ENCODE results near the gene ZNF277.
"Not testable (repeated sequence)": the region's sequence is repeated elsewhere in the genome, so short reads cannot be mapped to it uniquely, and the experiment has no call there.

ZNF277 gene

GRCh38 chr7:112211348-112211907 lies 4.9 kb downstream of the ZNF277 start:
- no peak for DNase-seq (ENCODE audit: low spot score)

GRCh38 chr7:112212571-112212970 lies 6.1 kb downstream of the ZNF277 start:
- no peak for DNase-seq (ENCODE audit: low spot score)

- no peak for DNase-seq (ENCODE audit: low spot score)
These were observed 7.2 kb downstream of the ZNF277 start for GRCh38 chr7:112213735-112214134.

- DNase-seq (ENCODE audit: low spot score), result no peak
These were observed 7.8 kb downstream of the ZNF277 start for GRCh38 chr7:112214268-112214667.

GRCh38 chr7:112214883-112215282 lies 8.4 kb downstream of the ZNF277 start:
- no peak for DNase-seq (ENCODE audit: low spot score)

- no peak for DNase-seq (ENCODE audit: low spot score)
These were observed 9.3 kb downstream of the ZNF277 start for GRCh38 chr7:112215787-112216186.

DNA sequence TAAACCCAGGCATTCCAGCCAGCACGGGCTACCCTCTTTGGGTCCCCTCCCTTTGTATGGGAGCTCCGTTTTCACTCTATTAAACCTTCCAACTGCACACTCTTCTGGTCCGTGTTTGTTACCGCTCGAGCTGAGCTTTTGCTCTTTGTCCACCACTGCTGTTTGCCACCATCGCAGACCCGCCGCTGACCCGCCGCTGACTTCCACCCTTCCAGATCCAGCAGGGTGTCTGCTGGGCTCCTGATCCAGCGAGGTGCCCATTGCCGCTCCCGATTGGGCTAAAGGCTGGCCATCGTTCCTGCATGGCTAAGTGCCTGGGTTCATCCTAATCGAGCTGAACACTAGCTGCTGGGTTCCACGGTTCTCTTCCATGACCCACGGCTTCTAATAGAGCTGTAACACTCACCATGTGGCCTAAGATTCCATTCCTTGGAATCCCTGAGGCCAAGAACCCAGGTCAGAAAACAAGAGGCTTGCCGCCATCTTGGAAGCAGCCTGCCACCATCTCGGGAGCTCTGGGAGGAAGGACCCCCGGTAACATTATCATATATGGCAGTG lies 14.5 kb downstream of the ZNF277 start:
- no peak for DNase-seq (ENCODE audit: low spot score)

DNA sequence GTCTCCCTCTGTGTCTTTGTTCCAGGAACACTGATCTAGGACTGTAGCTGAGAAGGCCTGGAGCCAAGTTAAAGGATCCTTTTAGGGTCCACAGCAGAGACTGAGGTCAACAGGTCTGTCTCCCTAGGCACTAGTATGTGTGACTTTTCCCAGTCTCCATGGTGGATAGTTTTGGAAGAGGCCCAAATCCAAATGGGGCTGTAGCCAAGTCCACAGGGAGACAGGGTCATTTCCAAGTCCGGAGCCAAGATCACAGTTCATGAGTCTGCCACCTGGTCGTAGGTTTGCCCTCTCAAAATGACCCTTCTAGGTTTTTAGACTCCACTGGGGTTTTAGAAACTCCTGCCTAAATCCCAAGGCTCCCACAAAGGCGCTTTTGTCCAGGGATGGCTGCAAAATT lies 16.8 kb downstream of the ZNF277 start:
- DNase-seq (ENCODE audit: low spot score), result no peak

- DNase-seq (ENCODE audit: low spot score), result no peak
These were observed 17.7 kb downstream of the ZNF277 start for GRCh38 chr7:112224186-112224585.

DNA sequence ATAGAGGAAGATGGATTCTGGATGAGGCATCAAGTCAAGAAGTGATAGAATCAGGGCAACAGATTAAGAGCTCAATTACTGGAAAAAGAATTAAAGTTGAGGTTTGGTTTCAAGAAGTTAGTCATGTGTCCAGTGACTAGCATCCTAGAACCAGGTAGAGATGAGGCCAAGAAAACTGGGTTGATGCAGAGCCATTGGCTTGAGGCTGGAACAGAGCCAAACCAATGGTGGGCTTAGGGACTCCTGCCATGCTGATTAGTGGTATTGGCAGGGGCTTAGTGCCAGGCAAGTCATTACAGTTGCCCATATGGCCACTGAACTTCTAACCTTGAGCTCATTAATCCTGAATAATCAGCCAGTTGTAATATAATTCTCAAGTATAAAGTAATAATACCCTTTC lies 18.5 kb downstream of the ZNF277 start:
- DNase-seq (ENCODE audit: low spot score), result no peak

DNA sequence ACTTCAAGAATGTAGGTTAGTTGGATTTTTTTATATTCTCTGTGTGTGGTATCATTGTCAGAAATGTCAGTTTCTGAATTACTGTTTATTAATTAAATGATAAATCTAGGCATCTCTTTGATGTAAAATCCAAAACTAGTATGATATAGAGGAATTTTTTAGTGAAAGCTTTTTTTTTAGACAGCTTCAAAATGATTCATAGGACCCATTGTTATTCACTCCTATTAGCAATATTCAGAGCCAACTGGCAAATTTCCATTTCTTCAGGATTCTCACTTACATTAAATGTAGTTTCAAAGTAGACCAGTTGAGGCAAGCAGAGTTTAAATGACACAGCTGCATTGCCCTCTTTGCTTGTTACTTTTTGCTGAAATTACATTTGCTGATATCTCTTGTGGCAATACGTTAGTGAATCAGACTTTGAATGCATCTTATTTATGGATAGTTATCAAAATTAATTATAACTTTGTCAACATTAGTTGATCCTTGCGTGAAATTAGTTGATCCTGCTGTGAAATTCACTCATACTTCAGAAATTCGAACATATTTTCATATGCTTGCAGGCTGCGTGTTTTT lies 20.3 kb downstream of the ZNF277 start:
- DNase-seq (ENCODE audit: low spot score), result no peak

DNA sequence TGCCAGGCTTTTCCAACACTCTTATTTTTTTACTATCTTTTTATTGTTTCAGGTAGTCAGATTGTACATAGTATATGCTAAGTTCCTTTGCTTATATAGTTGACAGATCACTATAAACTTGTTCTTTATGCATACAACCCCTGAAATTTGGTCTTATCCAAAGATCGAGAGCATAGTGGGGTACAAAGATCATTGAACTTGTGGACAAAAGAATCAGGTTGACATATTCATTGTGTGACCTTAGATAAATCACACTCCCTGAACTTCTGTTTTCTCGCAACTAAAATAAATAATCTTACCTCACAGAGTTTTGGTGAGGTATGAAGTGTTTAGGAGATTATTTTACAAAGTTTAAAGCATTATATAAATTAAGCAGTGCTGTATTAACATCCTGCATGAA lies 22.1 kb downstream of the ZNF277 start:
- no peak for DNase-seq (ENCODE audit: low spot score)

DNA sequence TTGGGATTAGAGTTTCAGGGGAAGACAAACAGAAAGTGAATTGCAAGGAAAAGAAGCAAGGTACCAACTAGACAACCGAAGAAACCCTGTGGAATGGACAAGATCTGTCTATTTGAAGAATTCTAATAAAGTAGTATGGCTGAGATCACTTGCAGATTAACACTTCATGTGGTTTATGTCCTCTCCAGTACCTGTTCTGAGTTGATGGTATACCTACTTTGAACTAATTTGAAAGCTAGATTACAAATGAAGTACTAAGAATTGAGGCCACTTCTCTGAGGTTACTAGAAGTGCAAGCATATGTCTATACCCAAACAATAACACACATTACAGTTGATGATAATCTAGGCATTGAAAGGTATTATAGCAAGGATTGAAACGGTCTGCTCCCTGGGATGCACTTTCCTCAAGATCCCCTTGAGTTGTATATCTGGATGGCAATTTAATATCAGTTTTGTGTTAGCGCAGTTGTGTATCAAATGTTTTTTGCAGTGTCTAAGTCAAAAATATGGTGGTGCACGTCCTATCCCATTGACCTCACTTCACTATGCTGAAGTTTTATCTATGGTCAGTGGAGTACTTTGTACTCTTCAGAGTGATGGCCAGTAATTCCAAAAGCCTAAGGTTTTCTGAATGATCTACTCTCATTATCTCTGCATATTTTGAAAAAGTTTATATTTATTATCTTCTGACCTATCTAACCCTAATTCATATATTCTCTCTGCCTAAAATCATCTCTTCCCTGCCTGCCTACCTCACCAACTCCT lies 25.9 kb downstream of the ZNF277 start:
- no peak for DNase-seq (ENCODE audit: low spot score)

- peak; percentile 7 for DNase-seq (ENCODE audit: low spot score)
These were observed 26.7 kb downstream of the ZNF277 start for GRCh38 chr7:112233048-112233697.

- DNase-seq (ENCODE audit: low spot score), result no peak
These were observed 27.7 kb downstream of the ZNF277 start for GRCh38 chr7:112234147-112234546.

DNA sequence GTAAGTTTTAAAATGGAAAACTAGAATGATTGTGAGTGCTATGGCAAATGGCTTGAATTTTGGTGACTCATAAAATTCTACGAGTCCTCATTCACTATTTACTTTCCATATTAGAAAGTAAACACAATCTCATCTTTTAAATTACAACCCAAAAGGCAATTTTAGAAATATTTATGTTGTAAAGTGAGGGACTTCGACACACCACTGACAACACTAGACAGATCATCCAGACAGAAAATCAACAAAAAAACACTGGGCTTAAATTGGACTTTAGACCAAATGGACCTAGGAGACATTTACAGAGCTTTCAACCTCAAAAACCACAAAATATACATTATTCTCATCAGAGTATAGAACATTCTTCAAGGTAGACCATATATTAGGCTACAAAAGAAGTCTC lies 30.1 kb downstream of the ZNF277 start:
- DNase-seq (ENCODE audit: low spot score), result no peak

DNA sequence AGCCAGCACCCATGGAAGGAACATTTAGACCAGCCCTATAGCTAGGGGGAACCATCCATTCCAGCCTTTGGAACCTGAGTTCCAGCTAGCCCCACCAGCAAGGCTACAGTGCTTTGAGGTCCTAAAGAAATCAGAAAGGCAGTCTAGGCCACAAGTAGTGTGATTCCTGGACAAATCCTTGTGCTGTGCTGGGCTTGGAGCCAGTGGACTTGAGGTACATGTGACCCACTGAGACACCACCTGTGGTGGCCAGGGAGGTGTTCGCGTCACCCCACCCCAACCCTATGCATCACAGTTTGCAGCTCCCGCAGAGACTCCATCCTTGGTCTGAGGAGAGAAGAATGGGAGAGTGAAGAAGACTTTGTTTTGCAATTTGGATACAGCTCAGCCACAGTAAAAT lies 31.8 kb downstream of the ZNF277 start:
- no peak for DNase-seq (ENCODE audit: low spot score)

- DNase-seq (ENCODE audit: low spot score), result no peak
These were observed 32.5 kb downstream of the ZNF277 start for GRCh38 chr7:112238852-112239610.

DNA sequence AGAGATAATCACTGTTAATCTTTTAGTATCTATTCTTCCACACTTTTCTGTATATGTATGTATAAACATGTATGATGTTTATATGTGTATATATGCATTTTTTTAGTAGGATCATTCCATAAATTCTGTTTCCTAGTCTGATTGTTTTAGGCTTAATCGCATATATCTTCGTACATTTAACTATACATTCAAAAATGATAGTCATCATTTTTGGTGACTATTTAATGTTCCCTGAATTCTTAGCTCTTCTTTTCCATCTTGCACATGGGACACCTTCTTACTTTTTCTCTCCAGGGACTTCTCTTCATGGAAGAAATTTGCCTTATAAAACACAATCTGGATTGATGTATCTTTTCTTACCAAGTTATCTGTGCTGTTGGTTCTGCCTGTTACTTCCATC lies 42.1 kb downstream of the ZNF277 start:
- no peak for DNase-seq (ENCODE audit: low spot score)

- DNase-seq (ENCODE audit: low spot score), result not testable (repeated sequence)
These were observed 43.5 kb downstream of the ZNF277 start for GRCh38 chr7:112249967-112250366.

GRCh38 chr7:112252141-112252540 lies 45.6 kb downstream of the ZNF277 start:
- no peak for DNase-seq (ENCODE audit: low spot score)

GRCh38 chr7:112252691-112253090 lies 46.2 kb downstream of the ZNF277 start:
- DNase-seq (ENCODE audit: low spot score), result no peak
